GM13976 (cell line): ENCODE measurements around the gene SLC1A2.

Experiments used
- DNase-seq: peaks from one replicate; pipeline ENCODE4 v3.0.0; 2012; ENCODE audit warnings: low spot score
- CTCF ChIP-seq: IDR thresholded peaks from 2 replicates; pipeline ENCODE4 v1.5.1; 2012; ENCODE audit warnings: borderline replicate concordance, mild to moderate bottlenecking; ENCODE audit not compliant: insufficient read depth; ENCODE audit errors: extremely low read depth, missing control alignments, control extremely low read depth
- in situ Hi-C: fragments of 300-500 bp; cut with MboI; formaldehyde crosslinking; loops from one replicate; pipeline ENCODE4 v1.12.0; 2022; ENCODE audit warnings: low sequenced_read_pairs, mixed read lengths, inconsistent platforms; ENCODE audit not compliant: unreplicated experiment

The SLC1A2 gene

GRCh38 chr11:35285471-35285870 lies 133.9 kb downstream of the SLC1A2 start:
- in situ Hi-C loops: no loop called here
- no peak for TF ChIP-seq CTCF

GRCh38 chr11:35282221-35282882 lies 137.0 kb downstream of the SLC1A2 start:
- DNase-seq: no peak
- no peak for TF ChIP-seq CTCF
- in situ Hi-C loops: no loop called here

More at GRCh38 chr11:35285471-35285870, 133.9 kb downstream of the SLC1A2 start:
- no peak for DNase-seq

GRCh38 chr11:35281169-35281688 lies 138.1 kb downstream of the SLC1A2 start:
- in situ Hi-C loops: no loop called here
- no peak for TF ChIP-seq CTCF
- no peak for DNase-seq

GRCh38 chr11:35280727-35281126 lies 138.6 kb downstream of the SLC1A2 start:
- DNase-seq: no peak
- TF ChIP-seq CTCF: no peak
- in situ Hi-C loops: no loop called here

GRCh38 chr11:35277827-35278226 lies 141.5 kb downstream of the SLC1A2 start:
- DNase-seq: no peak
- no peak for TF ChIP-seq CTCF
- in situ Hi-C loops: no loop called here

- DNase-seq: no peak
- in situ Hi-C loops: no loop called here
- no peak for TF ChIP-seq CTCF
Measured at GRCh38 chr11:35276396-35277145, 142.8 kb downstream of the SLC1A2 start.
